GM12878 (cell line): ENCODE data around the gene NGRN. TPM values are rescaled to one million over a fixed set of nuclear protein-coding genes. Genes with fewer than 3 reads are reported as not detected.

ENCODE experiments used
- ATAC-seq: fragments of 200-7000 bp; cut with Tn5 transposase; 3 replicates; pipeline ENCODE4 v1.9.1; 2020; ENCODE audit warnings: mild to moderate bottlenecking, moderate library complexity
- BruUV-seq: library from RNA; stranded (reverse); fragments of 400-500 nt; replicated peaks from 2 replicates; lab custom pipeline; 2021; lab: Mats Ljungman, UMichigan
- CTCF ChIA-PET: fragments of 300-600 bp; sonication (Branson Sonifier 250); formaldehyde crosslinking; extraction: SDS; loops from one replicate; lab custom pipeline; 2021; ENCODE audit warnings: inconsistent platforms; lab: Yijun Ruan, JAX
- POLR2A ChIA-PET: fragments of 350-600 bp; formaldehyde crosslinking; extraction: SDS; loops from one replicate; lab custom pipeline; 2021; ENCODE audit warnings: inconsistent platforms; lab: Charles Lee
- RAD21 ChIA-PET: fragments of 300-600 bp; sonication (Branson Sonifier 250); formaldehyde crosslinking; loops from one replicate; lab custom pipeline; 2023; ENCODE audit warnings: antibody characterized with exemption; ENCODE audit not compliant: unreplicated experiment; lab: Charles Lee
- SMC1A ChIA-PET: fragments of 300-600 bp; sonication (Branson Sonifier 250); formaldehyde crosslinking; loops from one replicate; lab custom pipeline; 2023; ENCODE audit not compliant: unreplicated experiment, uncharacterized antibody; lab: Charles Lee
- DNase-seq: peaks from one replicate; pipeline ENCODE4 v3.0.0-alpha.2; 2011; ENCODE audit warnings: low read depth, low spot score
- FAIRE-seq: peaks from 3 replicates; lab custom pipeline; 2011; peaks lifted over from hg19 to GRCh38; lab: Jason Lieb, UNC
- H2AFZ ChIP-seq: 2 replicates; pipeline ENCODE4 v1.6.0; 2011; ENCODE audit warnings: low read depth, low read length, control low read depth; ENCODE audit not compliant: control insufficient read depth
- H3K27ac ChIP-seq: 2 replicates; pipeline ENCODE4 v1.5.1; 2011; ENCODE audit warnings: control low read depth; ENCODE audit not compliant: control insufficient read depth, insufficient read depth
- H3K27me3 ChIP-seq, 2 experiments: replicated peaks in 1 of 2; 2 replicates each; pipeline versions ENCODE4 v1.6.0 to v1.6.1; 2011; ENCODE audit warnings: low read length in 1 of 2; ENCODE audit not compliant: control insufficient read depth in 2 of 2, insufficient read depth in 2 of 2
- H3K36me3 ChIP-seq, 2 experiments: 2 replicates each; pipeline ENCODE4 v1.5.1; 2011; ENCODE audit warnings: low read length in 1 of 2; ENCODE audit not compliant: control insufficient read depth in 2 of 2, insufficient read depth in 2 of 2
- H3K4me1 ChIP-seq: 2 replicates; pipeline ENCODE4 v1.6.1; 2011; ENCODE audit warnings: mild to moderate bottlenecking, low read length, moderate library complexity, mixed read lengths; ENCODE audit not compliant: control insufficient read depth, insufficient read depth
- H3K4me2 ChIP-seq: 2 replicates; pipeline ENCODE4 v1.6.0; 2011; ENCODE audit warnings: control low read depth; ENCODE audit not compliant: control insufficient read depth, insufficient read depth
- H3K4me3 ChIP-seq: fragments of 200-600 bp; sonication (generic); 2 replicates; pipeline ENCODE4 v1.5.1; 2016
- H3K79me2 ChIP-seq: 2 replicates; pipeline ENCODE4 v1.6.0; 2011; ENCODE audit warnings: low read length; ENCODE audit not compliant: control insufficient read depth, insufficient read depth
- H3K9ac ChIP-seq: 2 replicates; pipeline ENCODE4 v1.8.0; 2011; ENCODE audit warnings: low read length, control low read depth, mixed read lengths; ENCODE audit not compliant: control insufficient read depth, insufficient read depth
- H3K9me3 ChIP-seq: replicated peaks from 3 replicates; pipeline ENCODE4 v1.5.1; 2011; ENCODE audit warnings: mild to moderate bottlenecking, low read length; ENCODE audit not compliant: control insufficient read depth, insufficient read depth
- H4K20me1 ChIP-seq: 2 replicates; pipeline ENCODE4 v1.6.0; 2011; ENCODE audit not compliant: control insufficient read depth, insufficient read depth
- NR2C2 ChIP-seq: IDR thresholded peaks from 2 replicates; pipeline ENCODE4 v1.6.1; 2011; ENCODE audit warnings: borderline replicate concordance, low read depth; ENCODE audit not compliant: control insufficient read depth, insufficient read length
- SIX5 ChIP-seq: IDR thresholded peaks from 2 replicates; pipeline ENCODE4 v1.6.1; 2011; ENCODE audit warnings: mild to moderate bottlenecking, low read depth, low read length, moderate library complexity; ENCODE audit not compliant: severe bottlenecking
- SMAD5 ChIP-seq: IDR thresholded peaks from 2 replicates; pipeline ENCODE4 v1.6.1; 2016; ENCODE audit warnings: antibody characterized with exemption, low read depth
- USF1 ChIP-seq: IDR thresholded peaks from 2 replicates; pipeline ENCODE4 v1.6.1; 2011; ENCODE audit warnings: borderline replicate concordance, low read depth, mild to moderate bottlenecking, moderate library complexity, mixed read lengths, low read length; ENCODE audit not compliant: insufficient read depth; ENCODE audit errors: extremely low read length
- YBX1 ChIP-seq: fragments of 450-650 bp; IDR thresholded peaks from 2 replicates; pipeline ENCODE4 v1.6.1; 2016; ENCODE audit warnings: antibody characterized with exemption
- WGBS: methylation state at CpG from one replicate; pipeline ENCODE4 v1.1.6; 2016; ENCODE audit warnings: low lambda C conversion rate; ENCODE audit not compliant: insufficient replicate concordance, insufficient coverage; ENCODE audit errors: missing lambda C conversion rate; 5-methylcytosine and 5-hydroxymethylcytosine counted together
- in situ Hi-C: fragments of 300-500 bp; cut with MboI; formaldehyde crosslinking; loops from 9 replicates; pipeline ENCODE4 v1.14.3; 2018; ENCODE audit warnings: mixed read lengths
- intact Hi-C: fragments of 100-400 bp; cut with micrococcal nuclease; formaldehyde crosslinking; loops from one replicate; pipeline ENCODE4 v1.14.2; 2022; ENCODE audit not compliant: unreplicated experiment
- polyA plus RNA-seq, 11 experiments: library from polyadenylated mRNA; depleted of rRNA in 4 of 11; unstranded in 6 of 11; stranded (reverse) in 5 of 11; fragments of >200 nt; fragmentation: Nextera tagmentation in 4 of 11; fragmentation: Illumina TruSeq in 1 of 11; extraction: Ambion mirVana in 4 of 11; extraction: Trizol in 1 of 11; gene quantifications; 1 replicate in 1 of 11; 2 replicates in 10 of 11; pipeline versions ENCODE4 v1.2.1 to v1.2.3, GENCODE V29; 2011 to 2016; ENCODE audit warnings: inconsistent platforms in 2 of 11, missing spikeins in 2 of 11, low read depth in 1 of 11
- total RNA-seq, 4 experiments: library from RNA; depleted of rRNA in 3 of 4; stranded (reverse); fragments of >200 nt in 3 of 4; fragmentation: Illumina TruSeq in 1 of 4; extraction: Trizol in 1 of 4; gene quantifications; 2 replicates each; pipeline versions ENCODE4 v1.2.1 to v1.2.3, GENCODE V29; 2013 to 2021

NGRN gene
- total and polyA plus RNA-seq, 10 of the 15 experiments (the other 5 are each of a cell fraction or from before 2014, with no cell fraction given): 5.8 to 31.3 (median 23.2) TPM

GRCh38 chr15:90295270-90295648, 29.8 kb downstream of the NGRN start:
- ATAC-seq (no peak), DNase-seq (no peak), FAIRE-seq (no peak)
- no TSS peak for BruUV-seq
- intact Hi-C loops (no loop called here), in situ Hi-C loops (no loop called here)
- Histone ChIP-seq H3K27ac (no peak overlapping the region), H3K9me3 (no peaks in the 10 kb centered on the region), H3K4me3 (no peak overlapping the region), H2AFZ (no peak overlapping the region), H3K4me1 (no peaks in the 10 kb centered on the region), H3K9ac (no peak overlapping the region), H3K79me2 (no peaks in the 10 kb centered on the region), H4K20me1 (no peaks in the 10 kb centered on the region), H3K36me3 (no peaks in the 10 kb centered on the region), H3K27me3 (no peaks in the 10 kb centered on the region)
- ChIA-PET POLR2A (no interaction called here), RAD21 (interaction anchor here (1.4 kb wide), 1 partner anchor 12 kb away, joined by 5 read pairs; no protein-coding TSS in a partner anchor), SMC1A (interaction anchor here (0.9 to 4.7 kb wide), 2 partner anchors 21 to 25 kb away, joined by 3 to 30 read pairs; no protein-coding TSS in a partner anchor), CTCF (interaction anchor here (1.0 to 7.5 kb wide), 7 partner anchors 9 to 186 kb away, joined by 3 to 99 read pairs (median 4); no protein-coding TSS in a partner anchor)
- TF ChIP-seq SMAD5 (no peak), YBX1 (no peak), NR2C2 (no peak), USF1 (no peak), SIX5 (no peak)
- TF ChIP-seq, all 136 proteins: peak for 0
- H3K4me2 ChIP-seq: no peak overlapping the region
- 61% methylated on average over 8 of the region's 10 CpGs for WGBS
